Mucosa of gallbladder (tissue), 1 donor: Measurements from ENCODE around the gene IL1B. TPM values are rescaled to one million over a fixed set of nuclear protein-coding genes. Genes with fewer than 3 reads are reported as not detected.

Experiments
- DNase-seq: peaks from one replicate; pipeline ENCODE4 v3.0.0-alpha.2; 2020; ENCODE audit warnings: low spot score
- total RNA-seq: library from RNA; stranded (reverse); gene quantifications from one replicate; pipeline ENCODE4 v1.2.1, GENCODE V29; 2021
- donor health status: DM: no; HTN: no; CAD: no.

IL1B gene
- total RNA-seq, 1 donor from 2014 or later: 33.2 TPM

DNA sequence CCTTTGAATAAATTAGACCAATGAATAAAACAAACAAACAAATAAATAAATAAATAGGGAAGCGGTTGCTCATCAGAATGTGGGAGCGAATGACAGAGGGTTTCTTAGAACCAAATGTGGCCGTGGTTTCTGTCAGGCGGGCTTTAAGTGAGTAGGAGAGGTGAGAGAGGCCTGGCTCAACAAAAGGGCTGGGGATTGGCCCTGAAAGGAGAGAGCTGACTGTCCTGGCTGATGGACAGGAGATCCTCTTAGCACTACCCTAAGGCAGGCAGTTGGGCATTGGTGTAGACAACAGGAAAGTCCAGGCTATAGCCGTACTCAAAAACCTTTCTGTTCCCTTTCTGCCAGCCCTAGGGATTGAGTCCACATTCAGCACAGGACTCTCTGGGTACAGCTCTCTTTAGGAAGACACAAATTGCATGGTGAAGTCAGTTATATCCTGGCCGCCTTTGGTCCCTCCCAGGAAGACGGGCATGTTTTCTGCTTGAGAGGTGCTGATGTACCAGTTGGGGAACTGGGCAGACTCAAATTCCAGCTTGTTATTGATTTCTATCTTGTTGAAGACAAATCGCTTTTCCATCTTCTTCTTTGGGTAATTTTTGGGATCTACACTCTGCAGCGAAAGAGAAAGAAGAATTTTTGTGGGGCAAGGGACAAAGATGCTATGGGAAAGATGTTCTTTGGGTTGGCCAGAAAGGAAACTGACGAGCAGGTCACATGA is 6.5 kb downstream of the IL1B start:
- no peak for DNase-seq

DNA sequence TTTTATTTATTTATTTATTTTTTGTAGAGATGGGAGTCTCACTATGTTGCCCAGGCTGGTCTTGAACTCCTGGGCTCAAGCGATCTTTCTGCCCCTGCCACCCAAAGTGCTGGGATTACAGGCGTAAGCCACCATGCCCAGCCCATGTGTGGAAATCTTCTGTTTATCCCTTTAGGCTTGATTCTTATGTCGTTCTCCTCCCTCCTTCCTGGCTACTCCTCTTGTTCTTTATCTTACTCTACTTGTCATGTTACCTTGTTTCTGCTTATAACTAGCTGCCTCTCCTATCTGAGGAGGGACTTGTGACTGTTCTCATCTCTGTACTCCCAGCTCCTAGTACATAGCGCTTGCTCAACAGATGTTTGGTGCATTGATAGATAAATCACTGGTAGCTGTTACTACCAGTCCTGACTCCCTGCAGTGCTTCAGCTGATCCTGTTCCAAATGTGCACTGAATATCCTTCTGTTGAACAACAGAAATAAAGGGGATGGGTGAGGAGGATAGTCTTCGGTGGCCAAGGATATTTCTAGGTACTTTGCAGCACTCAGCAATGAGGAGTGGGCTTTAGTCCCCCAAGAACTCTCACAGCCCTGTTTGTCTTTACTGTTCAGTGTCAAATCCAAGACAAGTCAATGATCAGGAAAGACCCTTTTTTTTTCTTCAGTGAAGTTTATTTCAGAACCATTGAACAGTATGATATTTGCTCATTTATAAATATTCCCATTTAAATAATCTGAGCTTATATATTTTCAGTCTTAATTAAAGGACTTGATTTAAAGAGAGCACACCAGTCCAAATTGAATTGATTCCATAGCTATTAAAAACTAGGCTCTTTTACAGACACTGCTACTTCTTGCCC is 7.2 kb downstream of the IL1B start:
- DNase-seq: no peak

DNA sequence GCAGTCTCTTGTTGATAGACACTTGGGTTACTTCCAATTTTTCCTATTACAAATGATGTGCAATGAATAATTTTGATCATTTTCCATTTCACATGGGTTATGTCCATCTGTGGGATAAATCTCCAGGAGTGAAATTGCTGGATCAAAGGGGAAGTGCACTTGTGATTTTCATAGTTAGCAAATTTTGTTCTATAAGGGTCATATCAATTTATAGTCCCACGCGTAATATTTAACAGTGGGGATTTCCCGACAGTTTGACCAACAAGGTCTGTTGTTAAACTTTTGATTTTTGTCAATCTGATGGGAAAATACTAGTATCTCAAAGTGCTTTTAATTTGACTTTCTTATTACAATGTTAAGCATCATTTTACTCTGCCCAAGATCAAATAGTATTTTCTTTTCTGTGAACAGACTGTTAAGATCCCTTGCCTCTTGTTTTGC is 8.3 kb downstream of the IL1B start:
- no peak for DNase-seq

DNA sequence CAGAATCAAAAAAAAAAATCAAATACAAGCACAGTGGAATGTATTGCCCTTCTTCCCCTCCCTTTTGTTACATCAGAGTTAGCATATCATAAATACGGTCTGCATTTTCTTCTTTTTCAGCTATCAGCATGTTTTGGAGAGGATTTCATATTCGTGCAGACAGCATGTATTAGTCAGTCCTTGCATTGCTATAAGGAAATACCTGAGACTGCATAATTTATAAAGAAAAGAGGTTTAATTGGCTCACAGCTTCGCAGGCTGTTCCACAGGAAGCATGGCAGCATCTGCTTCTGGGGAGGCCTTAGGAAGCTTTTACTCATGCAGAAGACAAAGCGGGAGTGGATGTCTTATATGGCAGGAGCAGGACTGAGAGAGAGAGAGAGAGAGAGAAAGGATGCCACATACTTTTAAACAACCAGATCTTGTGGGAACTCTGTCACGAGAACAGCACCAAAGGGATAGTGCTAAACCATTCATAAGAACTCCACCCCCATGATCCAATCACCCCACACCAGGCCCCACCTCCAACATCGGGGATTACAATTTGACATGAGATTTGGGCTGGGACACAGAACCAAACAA is 8.9 kb downstream of the IL1B start:
- DNase-seq: no peak

DNA sequence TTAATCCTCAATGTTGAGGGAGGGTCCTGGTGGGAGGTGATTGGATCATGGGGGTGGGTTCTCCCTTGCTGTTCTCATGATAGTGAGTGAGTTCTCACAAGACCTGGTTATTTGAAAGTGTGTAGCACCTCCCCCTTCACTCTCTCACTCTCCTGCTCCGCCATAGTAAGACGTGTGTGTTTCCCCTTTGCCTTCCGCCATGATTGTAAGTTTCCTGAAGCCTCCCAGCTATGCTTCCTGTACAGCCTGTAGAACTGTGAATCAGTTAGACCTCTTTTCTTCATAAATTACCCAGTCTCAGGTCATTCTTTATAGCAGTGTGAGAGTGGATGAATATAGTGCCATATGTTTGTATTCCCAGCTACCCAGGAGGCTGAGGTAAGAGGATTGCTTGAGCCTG is 9.6 kb downstream of the IL1B start:
- DNase-seq: no peak

DNA sequence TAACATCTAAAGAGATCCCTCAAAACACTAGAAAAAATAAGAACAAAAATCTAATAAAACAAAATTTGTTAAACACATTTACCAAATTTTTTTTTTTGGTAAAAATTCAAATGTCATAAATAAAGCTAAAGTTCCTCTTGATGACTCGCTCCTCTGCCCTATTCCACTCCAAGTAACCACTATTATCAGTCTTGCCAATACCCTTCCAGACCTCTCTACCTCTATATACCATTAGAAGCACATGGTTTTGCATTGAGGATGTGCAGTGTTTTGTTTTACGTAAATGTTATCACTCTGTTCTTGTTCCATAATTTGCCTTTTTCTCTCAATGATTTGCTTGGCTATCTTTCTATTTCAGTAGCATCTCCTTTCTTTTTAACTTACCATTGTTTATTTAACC is 10.9 kb downstream of the IL1B start:
- no peak for DNase-seq

DNA sequence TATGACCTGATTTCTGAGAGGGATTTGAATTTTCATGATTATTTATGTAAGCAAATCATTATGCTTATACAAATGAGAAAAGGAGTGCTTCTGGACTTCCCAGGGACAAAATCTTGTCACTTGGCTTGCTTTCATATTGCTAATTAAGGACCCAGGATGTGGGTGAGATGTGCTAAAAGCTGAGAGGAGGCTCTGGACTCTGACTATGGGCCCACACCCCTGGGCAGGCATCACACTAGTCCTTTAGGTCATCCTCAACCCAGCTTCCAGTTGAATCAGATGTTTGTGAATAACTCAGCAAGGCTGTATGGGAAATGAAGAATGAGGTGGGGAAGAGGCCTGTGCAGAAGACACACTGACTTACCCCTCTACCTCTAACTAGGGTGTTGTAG is 11.9 kb downstream of the IL1B start:
- no peak for DNase-seq

DNA sequence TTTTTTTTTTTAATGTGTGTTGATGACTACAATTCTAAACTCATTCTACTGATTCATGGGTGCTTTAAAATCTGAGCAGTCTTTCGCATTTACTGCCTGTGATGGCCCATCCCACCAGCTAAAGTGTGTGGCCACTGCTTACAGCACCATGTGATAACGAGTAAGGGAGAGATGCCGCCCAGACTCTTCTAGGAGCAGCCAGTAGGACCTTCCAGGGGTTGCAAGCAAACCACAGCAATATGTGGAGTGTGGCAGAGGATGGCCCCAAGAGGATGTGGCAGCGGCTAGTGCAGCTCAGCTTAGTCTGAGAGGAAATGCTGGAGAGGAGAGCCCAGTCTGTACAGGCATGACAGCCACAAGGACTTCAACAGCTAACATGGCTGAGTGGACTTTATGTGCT is 14.9 kb downstream of the IL1B start:
- no peak for DNase-seq

DNA sequence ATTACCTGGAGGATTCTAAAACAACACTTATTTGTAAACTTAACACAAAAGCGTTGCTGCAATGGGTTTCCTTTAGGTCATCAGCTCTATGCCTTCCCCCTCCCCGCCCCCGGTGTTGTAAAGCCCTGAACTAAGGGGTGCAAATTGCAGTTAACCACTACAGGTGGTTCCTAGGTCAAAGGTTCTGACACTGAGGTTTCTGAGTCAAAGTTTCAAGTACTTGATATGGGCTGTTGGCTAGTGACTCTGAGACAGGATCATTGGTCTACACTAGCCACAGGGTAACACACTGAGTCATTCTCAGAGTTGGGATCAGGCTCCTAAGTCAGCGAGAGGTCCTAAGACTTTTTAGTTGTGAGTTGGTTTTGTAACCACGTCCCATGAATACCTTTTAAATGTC is 15.4 kb downstream of the IL1B start:
- no peak for DNase-seq

DNA sequence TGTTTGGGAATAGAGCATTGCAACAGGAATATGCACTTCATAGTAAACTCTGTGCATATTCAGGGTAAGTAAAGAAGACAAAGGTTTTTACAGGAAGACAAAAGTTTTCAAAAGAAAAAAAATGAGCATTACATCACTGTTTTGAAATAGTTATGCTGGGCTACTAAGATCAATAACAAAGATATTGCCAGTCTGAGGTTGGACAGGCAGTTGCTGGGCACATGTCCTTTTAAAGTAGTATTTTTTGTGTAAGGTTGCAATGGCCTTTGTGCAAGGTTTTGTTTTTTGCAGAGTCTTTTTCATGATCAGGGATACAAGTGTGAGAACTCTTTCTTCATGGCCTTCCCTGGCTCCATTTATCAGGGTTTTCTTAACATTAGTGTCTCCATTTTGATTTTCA is 16.2 kb downstream of the IL1B start:
- no peak for DNase-seq

DNA sequence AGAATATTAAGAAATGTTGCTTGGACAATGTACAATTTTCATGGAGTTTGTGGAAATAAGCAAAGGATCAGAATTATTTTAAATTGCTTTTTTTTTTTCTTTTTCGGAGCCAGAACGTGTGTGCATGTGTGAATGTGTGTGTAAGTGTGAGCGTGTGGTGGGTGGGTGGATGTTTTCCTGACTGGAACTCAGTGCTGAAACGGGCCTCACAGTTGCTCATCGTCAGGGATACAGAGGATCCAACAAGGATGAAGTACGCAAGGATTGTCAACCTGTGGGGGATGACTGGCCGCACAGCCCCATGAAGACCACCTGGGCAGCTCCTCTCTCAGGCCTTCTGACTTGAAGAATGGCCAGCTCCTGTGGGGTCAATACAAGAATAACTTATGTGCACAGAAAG is 17.5 kb downstream of the IL1B start:
- no peak for DNase-seq

DNA sequence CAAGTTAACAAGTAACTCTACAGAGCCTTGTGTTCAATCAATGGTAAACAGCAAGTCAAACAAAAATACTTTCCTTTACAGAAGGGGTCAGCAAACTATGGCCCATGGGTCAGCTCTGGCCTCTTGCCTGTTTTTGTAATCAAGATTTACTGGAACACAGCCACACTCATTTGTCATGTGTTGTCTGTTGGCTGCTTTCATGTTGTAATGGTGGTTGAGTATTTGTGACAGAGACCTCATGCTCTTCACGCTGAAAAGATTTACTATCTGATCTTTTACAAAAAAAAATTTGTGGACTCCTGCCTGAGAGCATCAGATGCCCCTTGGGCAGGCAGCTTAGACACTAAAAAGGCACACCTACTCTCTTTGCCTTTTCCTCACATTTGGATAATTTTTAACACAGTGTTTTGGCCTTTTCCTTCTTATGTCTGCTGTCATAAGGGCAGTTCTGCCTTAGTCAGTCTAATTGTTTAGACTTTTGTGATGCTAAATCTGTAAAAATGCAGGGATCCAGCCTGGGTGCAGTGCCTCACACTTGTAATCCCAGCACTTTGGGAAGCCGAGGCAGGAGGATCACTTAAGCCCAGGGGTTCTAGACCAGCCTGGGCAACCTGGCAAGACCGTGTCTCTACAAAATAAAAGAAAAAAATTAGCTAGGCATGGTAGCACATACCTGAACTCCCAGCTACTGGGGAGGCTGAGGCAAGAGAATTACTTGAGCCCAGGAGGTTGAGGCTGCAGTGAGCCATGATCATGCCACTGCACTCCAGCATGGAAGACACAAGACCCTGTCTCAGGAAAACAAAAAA is 18.3 kb downstream of the IL1B start:
- DNase-seq: peak; percentile 82

DNA sequence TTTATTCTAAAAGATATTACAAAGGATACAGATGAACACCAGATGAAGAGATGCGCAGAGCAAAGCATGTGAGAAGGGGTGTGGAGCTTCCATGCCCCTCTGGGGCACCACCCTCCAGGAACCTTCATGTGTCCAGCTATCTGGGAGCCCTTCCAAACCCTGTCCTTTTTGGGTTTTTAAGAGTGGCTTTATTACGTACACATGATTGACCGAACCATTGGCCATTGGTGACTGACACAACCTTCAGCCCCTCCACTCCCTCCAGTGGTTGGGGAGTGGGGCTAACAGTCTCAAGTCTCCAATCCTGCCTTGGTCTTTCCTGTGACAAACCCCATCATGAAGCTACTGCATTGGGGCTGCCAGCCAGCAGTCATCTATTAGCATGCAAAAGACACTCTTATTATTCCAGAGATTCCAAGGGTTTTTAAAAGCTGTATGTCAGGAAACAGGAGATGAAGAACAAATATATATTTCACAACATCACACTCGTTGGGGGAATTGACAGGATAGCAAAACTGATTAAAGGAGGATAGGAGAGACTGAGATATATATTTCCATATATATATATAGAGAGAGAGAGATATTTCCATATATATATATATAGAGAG is 19.4 kb downstream of the IL1B start:
- no peak for DNase-seq

DNA sequence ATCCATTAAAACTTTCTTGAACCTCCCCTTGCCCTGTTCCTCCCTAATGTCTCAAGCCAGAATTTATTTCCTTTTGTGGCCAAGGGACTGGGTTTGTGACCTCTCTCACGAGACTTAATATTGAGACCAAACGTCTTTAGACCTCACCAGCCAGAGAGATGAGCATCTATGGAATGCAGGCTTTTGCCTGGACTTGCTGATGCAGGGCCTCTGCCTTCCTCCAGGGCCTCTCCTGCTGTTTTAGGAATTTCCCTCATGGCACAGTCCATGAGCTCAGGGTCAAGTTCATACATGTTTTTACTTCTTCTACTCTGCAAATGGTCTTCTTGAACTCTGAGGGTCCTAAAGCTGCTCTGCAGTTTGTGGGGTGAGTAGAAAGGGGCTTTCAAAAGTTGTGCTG is 22.3 kb downstream of the IL1B start:
- DNase-seq: no peak

DNA sequence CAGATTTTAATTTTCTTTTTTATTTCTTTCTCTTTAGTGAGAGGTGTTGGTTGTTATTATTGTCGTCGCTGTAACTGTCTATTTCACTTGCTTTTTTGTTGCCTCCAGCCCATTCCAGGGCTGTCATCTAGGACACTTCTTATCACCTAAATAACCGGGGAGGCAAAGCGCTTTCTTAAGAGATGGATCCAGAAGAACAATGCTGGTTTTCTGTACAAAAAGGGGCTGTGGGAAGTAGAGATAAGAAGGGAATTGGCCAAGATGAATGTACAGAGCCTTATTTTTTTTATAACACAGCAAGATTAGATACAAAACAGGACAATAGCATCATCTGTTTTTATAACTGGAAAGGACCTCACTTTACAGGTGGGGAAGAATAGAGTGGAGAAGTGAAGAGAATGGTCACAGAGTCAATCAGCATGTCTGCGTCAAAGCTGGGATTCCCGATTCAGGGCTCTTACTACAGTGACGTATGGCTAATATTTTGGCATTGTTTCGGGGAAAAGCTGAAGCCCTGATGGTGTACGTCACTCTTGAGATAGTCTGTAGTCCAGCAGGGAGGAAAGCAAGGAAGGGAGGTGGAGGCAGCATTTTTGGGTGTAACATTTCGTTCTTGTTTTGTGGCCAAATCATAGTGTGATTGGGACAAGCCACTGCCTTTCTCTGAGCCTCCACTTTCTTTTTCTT is 23.2 kb downstream of the IL1B start:
- no peak for DNase-seq

DNA sequence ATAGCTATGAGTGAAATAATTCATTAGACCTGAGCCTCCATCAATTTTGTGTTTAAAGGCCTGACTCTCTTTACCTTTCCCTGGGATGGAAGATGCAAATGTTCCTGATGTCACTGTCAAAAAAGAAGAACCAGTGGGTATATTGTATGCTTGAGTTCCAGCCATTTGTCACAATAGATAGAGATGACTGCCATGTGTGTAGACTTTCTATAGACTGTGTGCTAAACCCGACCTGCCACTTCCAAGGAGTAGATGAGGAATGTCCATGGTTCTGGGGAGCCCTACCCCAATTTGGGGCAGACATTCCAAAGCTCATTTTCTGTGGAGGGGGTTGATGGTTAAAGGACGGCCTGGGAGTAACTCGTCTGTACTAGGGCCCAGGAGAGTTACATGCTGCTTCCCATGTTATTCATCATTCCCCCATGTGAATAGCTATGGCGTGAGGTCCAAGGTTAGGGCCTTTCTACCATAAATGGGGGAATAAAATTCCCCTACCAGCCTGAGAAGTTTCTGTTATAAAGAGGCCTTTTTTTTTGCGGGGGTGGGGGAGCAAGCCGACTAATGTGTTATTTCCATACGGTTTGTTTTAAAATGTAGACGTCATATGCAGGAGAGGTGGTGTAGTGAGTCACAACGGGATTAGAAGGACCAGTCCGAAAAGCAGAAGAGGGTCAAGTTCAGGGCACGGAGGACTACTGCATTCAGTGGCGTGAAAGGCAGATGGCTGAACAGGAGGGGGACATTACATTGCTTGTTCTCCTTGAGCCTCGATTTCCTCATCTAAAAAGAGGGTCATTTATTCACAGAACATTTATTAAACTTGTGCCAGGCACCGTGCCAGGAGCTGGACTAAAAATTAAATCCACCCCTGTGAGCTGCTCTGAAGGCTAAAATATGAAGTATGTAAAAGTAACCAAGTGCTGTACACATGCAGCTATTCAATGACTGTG is 24.0 kb downstream of the IL1B start:
- no peak for DNase-seq

DNA sequence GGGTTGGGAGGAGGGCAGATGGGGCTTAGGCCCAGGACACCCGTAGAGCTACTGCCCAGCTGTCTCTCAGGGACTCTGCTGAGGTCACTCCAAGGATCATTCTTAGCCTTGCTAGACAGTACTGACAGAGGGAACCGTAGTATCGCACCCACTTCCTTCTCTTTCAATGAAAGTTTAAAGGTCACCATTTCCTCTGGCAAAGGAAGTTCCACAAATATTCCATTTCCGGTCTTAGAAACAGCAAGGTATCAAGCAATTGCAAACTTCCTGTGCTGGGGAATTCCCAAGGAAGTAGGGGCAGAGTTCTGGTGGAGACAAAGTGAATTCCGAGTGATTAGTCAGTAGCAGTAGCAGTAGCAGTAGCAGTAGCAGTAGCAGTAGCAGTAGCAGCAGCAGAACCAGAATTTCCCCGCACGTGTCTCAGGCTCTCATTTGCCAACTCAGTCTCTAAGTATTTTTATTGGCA is 24.7 kb downstream of the IL1B start:
- no peak for DNase-seq

DNA sequence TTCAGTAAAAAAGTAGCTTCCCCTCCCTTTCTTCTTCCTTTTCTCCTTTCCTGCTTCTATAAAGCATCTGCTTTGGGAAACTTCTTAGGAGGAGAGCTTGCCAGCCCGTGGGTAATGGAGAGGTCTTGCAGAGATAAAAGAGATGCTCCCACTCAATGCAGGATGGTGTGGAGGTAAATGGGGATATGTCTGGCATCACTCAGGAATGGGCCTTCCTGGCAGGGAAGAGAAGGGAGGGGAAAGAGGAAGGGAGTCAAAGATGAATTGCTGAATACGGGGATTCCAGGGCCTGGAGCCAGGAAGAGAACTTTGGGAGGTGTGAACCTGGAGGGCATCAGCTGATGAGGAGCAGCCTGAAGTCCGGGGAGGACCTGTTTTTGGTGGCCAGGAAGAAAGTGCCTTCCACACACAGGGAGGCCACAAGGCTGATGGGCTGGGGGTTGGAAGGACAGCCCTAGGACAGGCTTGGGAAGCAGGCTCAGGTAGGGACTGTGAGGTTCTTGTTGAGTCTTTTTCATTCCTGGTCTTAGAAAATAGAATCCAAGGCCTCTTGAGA is 25.2 kb downstream of the IL1B start:
- DNase-seq: no peak

DNA sequence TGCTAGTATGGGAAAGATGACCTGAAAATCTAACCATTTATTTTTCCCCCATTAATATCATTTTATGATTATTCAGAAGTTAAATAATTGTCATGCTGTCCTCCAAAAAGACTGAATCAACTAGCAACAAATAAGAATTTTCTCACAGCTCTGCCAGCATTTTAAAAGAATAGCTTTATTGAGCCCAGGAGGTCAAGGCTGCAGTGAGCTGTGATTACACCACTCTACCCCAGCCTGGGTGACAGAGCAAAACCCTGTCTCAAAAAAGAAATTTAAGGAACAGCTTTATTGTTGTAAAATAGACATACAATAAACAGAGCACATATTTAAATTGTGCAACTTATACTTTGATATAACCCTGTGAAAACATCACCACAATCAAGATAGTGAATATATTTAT is 27.5 kb downstream of the IL1B start:
- no peak for DNase-seq
